ENCODE data around the gene HBG2. TPM values are rescaled to one million over a fixed set of nuclear protein-coding genes. Genes with fewer than 3 reads are reported as not detected.
A peak's percentile ranks its signal among the peaks of the same experiment; 100 is the strongest.
"Not testable (repeated sequence)": the region's sequence is repeated elsewhere in the genome, so short reads cannot be mapped to it uniquely, and the experiment has no call there.

Gene HBG2
- total RNA-seq, 1 donor from 2014 or later = not detected

GRCh38 chr11:5283882-5284281 is 29.3 kb upstream of the HBG2 start:
- DNase-seq (ENCODE audit: missing footprints) (no peak), ATAC-seq (no peak)
- intact Hi-C loops (cut with DNase I) = no loop called here

GRCh38 chr11:5283086-5283485 is 28.5 kb upstream of the HBG2 start:
- no peak for DNase-seq (ENCODE audit: missing footprints)
- intact Hi-C loops (cut with DNase I) = no loop called here
- no peak for ATAC-seq

- ATAC-seq (no peak), DNase-seq (ENCODE audit: missing footprints) (no peak)
- intact Hi-C loops (cut with DNase I) = no loop called here
Measured at GRCh38 chr11:5282628-5283027, 28.0 kb upstream of the HBG2 start.

GRCh38 chr11:5281596-5281995 is 27.0 kb upstream of the HBG2 start:
- DNase-seq (ENCODE audit: missing footprints) (no peak), ATAC-seq (no peak)
- intact Hi-C loops (cut with DNase I) = no loop called here

- DNase-seq (ENCODE audit: missing footprints) (no peak), ATAC-seq (peak; percentile 54)
- intact Hi-C loops (cut with DNase I) = no loop called here
Measured at GRCh38 chr11:5280582-5281102, 26.1 kb upstream of the HBG2 start.

GRCh38 chr11:5279471-5280090 is 25.0 kb upstream of the HBG2 start:
- no peak for ATAC-seq
- intact Hi-C loops (cut with DNase I) = no loop called here
- DNase-seq (ENCODE audit: missing footprints) = no peak

GRCh38 chr11:5277807-5278382 is 23.3 kb upstream of the HBG2 start:
- intact Hi-C loops (cut with DNase I) = no loop called here
- DNase-seq (ENCODE audit: missing footprints) = no peak
- ATAC-seq = no peak

GRCh38 chr11:5276697-5277096 is 22.1 kb upstream of the HBG2 start:
- no peak for ATAC-seq
- intact Hi-C loops (cut with DNase I) = no loop called here
- DNase-seq (ENCODE audit: missing footprints) = no peak

GRCh38 chr11:5275369-5276110 is 21.0 kb upstream of the HBG2 start:
- no peak for DNase-seq (ENCODE audit: missing footprints)
- no peak for ATAC-seq
- intact Hi-C loops (cut with DNase I) = no loop called here

GRCh38 chr11:5274395-5274794 is 19.8 kb upstream of the HBG2 start:
- no peak for DNase-seq (ENCODE audit: missing footprints)
- intact Hi-C loops (cut with DNase I) = no loop called here
- no peak for ATAC-seq

GRCh38 chr11:5272395-5273017 is 17.9 kb upstream of the HBG2 start:
- DNase-seq (ENCODE audit: missing footprints) (no peak), ATAC-seq (no peak)
- intact Hi-C loops (cut with DNase I) = no loop called here

- DNase-seq (ENCODE audit: missing footprints) (no peak), ATAC-seq (no peak)
- intact Hi-C loops (cut with DNase I) = no loop called here
Measured at GRCh38 chr11:5269715-5270147, 15.2 kb upstream of the HBG2 start, which contains the start of gene HBE1. HBE1 (minus strand) TSS chr11:5269945; CDS start chr11:5269890, 55 bp downstream.

- ATAC-seq = no peak
- no peak for DNase-seq (ENCODE audit: missing footprints)
- intact Hi-C loops (cut with DNase I) = no loop called here
Measured at GRCh38 chr11:5267033-5267563, 12.5 kb upstream of the HBG2 start.

GRCh38 chr11:5266609-5267008 is 12.0 kb upstream of the HBG2 start:
- intact Hi-C loops (cut with DNase I) = no loop called here
- ATAC-seq (no peak), DNase-seq (ENCODE audit: missing footprints) (no peak)

- intact Hi-C loops (cut with DNase I) = no loop called here
- DNase-seq (ENCODE audit: missing footprints) = no peak
Measured at GRCh38 chr11:5265832-5266231, 11.3 kb upstream of the HBG2 start.

GRCh38 chr11:5258543-5259262 is 4.1 kb upstream of the HBG2 start:
- ATAC-seq = no peak
- peak; percentile 37 for DNase-seq (ENCODE audit: missing footprints)
- intact Hi-C loops (cut with DNase I) = no loop called here

More at GRCh38 chr11:5265832-5266231, 11.3 kb upstream of the HBG2 start:
- ATAC-seq = no peak

GRCh38 chr11:5257296-5257695 is 2.7 kb upstream of the HBG2 start:
- ATAC-seq (no peak), DNase-seq (ENCODE audit: missing footprints) (no peak)
- intact Hi-C loops (cut with DNase I) = no loop called here

- DNase-seq (ENCODE audit: missing footprints); intact Hi-C loops (cut with DNase I); ATAC-seq: not testable (repeated sequence)
Measured at GRCh38 chr11:5254023-5254422, 558 bp downstream of the HBG2 start.

GRCh38 chr11:5253440-5253839 is 1.1 kb downstream of the HBG2 start:
- DNase-seq (ENCODE audit: missing footprints); intact Hi-C loops (cut with DNase I); ATAC-seq: not testable (repeated sequence)

All from Right ventricle myocardium inferior (tissue), 1 donor.